Measurements from ENCODE around the gene MDH2.

GRCh38 chr7:76048668-76048988, 722 bp downstream of the MDH2 start:
- TF ChIP-seq POLR2A (IDR thresholded peaks at IDR 0.05; ENCODE audit: low read depth, low read length) (no peak), TAF1 (IDR thresholded peaks at IDR 0.05; ENCODE audit: low read depth, low read length) (no peak)

Measured in GM12891 (cell line).